ENCODE data around the gene GPR62.
"Not testable (repeated sequence)": the region's sequence is repeated elsewhere in the genome, so short reads cannot be mapped to it uniquely, and the experiment has no call there.

The GPR62 gene, protein sequence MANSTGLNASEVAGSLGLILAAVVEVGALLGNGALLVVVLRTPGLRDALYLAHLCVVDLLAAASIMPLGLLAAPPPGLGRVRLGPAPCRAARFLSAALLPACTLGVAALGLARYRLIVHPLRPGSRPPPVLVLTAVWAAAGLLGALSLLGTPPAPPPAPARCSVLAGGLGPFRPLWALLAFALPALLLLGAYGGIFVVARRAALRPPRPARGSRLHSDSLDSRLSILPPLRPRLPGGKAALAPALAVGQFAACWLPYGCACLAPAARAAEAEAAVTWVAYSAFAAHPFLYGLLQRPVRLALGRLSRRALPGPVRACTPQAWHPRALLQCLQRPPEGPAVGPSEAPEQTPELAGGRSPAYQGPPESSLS

DNA sequence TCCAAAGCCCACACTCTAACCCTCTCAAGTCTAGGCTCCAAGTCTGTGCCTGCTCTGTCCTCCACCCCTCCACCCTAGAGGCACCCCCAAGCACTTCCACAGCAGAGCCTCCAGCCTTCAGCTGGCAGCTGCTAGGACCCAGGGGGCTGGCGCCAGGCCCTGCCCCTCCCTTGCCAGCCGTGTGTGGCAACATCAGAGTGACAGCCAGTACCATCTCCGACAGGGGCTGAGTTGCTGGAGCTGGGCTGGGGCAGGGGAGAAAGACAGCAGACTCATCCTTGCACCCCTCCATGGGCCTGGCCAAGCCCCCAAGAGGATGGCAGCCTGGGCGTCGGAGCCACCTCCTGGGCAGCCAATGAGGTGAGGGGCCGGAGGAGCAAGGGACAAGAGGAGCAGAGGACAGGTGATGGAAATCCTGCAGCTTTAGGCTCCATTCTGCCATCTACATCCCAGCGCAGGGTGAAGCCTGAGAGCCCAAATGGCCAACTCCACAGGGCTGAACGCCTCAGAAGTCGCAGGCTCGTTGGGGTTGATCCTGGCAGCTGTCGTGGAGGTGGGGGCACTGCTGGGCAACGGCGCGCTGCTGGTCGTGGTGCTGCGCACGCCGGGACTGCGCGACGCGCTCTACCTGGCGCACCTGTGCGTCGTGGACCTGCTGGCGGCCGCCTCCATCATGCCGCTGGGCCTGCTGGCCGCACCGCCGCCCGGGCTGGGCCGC lies at the start of gene GPR62:
Gene GPR62, plus strand, starts transcription at position 207 of the 718 bp plus-strand sequence. Its CDS starts 272 bp downstream, at position 479.
- no peak for DNase-seq

DNA sequence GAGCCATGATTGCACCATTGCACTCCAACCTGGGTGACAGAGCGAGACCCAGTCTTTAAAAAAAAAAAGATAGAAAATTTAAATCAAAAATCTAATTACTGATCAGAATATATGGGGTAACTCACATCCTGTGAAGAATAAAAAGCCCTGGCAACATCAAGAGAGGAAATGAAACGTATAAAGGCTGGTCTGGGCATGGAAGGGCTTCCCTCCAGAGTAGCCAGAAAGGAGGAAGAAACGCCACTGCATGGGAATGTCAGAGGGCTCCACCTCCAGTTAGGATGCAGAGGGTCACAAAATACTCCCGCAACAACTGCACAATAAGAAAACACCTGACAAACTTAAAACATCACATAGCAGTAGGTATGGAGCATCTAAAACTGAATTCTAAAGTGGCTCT lies 47.2 kb upstream of the GPR62 start:
- no peak for DNase-seq

DNA sequence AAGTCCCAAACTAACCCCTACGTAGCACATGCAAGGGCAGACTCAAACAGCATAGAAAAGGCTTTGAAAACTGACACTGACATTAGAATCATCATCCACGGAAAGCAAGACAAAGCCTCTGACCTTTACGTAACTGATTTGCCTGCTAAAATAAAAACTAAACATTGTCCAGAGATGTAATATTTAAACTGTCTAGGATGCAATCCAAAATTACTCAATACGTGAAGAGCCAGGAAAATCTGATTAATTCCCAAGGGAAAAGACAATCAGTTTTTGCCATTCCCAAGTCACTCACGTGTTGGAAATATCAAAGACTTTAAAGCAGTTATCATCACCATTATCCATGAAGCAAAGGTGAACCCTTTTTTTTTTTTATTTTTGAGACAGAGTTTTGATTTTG lies 38.8 kb upstream of the GPR62 start:
- no peak for DNase-seq

DNA sequence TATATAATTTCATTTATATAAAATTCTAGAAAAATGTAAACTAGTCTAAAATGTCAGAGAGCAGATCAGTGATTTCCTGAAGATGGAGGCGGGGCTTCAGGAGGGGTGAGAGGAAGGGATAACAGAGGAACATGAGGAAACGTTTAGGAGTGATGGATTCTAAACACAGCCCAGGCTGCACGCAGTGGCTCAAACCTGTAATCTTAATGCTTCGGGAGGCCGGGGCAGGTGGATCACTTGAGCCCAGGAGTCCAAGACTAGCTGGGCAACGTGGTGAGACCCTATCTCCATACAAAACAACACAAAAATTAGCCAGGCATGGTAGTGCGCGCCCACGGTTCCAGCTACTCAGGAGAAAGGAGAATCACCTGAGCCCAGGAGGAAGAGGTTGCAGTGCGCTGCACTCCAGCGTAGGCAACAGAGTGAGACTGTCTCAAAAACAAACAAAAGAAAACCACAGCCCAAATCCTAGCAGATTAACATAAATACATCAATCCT lies 34.1 kb upstream of the GPR62 start:
- no peak for DNase-seq

DNA sequence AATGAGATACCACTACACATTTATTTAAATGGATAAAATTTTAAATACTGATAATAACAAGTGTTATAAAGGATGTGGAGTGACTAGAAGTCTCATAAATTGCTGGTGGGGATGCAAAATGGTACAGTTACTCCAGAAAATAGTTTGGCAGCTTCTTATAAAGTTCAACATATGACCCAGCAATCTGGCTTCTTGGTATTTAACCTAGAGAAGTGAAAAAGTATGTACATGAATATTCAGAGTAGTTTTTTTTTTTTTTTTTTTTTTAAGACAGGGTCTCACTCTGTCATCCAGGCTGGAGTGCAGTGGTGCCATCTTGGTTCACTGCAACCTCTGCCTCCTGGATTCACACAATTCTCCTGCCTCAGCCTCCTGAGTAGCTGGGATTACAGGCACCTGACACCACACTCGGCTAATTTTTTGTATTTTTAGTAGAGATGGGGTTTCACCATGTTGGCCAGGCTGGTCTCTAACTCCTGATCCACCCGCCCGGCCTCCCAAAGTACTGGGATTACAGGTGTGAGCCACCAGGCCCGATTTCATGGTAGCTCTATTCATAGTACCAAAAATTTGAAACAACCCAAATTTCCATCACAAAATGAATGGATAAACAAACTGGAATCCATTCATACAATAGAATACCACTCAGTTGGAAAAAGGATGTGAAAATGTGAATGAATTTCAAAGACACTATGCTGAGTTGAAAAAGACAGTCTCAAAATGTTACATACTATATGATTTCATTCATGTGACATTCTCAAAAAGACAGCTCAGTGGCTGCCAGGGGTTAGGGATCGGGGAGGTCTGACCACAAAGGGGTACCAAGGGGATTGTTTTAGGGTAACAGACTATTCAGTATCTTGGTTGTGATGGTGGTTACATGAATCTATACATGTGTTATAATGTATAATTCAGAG lies 27.9 kb upstream of the GPR62 start:
- DNase-seq: no peak

DNA sequence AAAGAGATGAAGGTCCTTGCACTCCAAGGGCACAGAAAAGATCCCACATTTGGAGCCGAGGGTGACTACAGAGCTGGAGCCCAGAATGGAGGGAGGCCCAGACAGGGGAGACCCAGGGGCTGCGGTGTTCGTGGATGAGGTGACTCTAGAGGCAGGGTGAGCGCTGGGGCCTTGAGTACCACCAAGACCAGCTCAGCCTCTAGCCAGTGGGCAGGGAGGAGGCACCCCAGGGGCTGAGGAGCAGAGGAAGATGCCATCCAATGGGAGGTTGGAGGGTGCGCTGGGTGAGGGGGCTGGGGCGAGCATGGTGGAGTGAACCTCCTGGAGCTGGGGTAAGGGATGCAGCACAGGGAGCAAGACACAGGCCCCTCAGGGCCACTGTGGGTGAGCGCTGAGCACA lies 26.7 kb upstream of the GPR62 start:
- DNase-seq: no peak

DNA sequence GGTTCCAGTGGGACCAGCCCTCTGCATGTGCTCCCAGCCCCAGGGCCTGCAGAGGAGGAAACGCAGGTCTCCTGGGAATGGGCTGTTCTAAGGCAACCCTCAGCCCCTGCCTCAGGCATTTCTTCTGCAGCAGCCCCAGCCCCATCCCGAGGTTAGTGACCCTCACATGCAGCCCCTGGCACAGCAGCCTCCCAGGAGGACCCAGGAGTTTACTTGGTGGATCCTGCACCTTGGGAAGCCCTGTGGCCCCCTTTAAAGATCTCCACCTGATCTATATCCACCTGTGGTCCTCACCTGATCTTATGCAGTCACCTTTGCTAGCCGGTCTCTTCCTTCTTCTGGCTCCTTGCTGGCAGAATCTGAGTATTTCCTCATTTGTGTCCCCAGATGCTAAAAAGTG lies 26.2 kb upstream of the GPR62 start:
- DNase-seq: not testable (repeated sequence)

DNA sequence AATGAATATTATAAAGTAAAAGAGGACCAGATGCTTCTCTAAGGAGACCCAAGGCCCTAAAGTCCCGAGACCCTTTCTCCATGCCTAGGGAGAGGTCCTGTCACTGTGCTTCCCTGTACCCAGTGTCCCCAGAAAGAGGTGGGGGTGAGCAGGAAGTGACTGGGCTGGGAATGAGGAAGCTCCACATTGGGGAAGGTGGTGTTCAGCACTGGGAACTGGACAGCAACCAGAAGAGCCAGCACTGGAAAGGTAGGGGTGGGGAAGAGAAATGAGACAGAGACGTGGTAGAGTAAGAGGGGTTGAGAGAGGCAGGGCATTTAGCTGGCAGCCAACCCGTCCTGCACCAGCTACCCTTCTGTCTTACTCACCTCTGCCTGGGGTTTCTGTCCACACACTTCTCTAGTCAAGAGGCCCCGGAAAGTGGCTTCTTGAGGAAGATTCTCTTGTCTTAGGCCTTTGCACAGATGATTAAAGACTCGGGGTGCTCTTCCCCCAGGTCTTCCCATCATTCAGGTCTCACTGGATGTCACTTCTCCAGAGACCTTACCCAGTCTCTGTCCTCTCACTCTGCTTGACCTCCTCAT lies 25.7 kb upstream of the GPR62 start:
- peak; percentile 8 for DNase-seq

DNA sequence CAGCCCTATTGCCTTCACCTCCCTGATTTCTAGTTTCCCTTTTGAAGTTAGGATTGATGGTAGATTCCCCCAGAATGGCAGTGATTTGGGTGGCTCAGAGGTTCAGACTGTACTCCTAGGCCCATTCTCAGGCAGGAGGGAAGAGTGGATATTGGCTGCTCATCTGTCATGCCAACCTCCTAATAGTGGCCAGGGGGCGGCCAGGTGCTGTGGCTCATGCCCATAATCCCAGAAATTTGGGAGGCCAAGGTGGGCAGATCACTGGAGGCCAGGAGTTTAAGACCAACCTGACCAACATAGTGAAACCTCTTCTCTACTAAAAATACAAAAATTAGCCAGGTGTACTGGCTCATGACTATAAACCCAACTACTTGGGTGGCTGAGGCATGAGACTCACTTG lies 24.7 kb upstream of the GPR62 start:
- DNase-seq: no peak

DNA sequence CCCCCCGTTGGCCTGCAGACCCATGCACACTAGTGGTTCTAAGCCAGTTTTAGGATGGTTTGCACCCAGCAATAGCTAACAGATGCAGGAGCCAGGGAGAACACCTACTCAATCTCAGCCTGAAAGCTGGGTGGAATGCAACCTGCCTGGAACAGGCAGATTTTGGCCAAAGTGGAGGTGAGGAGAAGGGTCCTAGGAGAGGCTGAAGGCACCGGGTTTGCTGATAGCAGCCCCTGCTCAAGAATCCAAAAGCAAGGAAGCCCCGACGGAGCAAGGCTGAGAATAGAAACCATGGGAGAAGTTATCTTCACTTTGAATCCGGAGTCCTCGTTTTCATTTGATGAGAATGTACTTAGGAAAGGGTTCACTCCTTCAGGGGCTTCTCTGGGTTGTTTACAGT lies 23.4 kb upstream of the GPR62 start:
- DNase-seq: no peak

DNA sequence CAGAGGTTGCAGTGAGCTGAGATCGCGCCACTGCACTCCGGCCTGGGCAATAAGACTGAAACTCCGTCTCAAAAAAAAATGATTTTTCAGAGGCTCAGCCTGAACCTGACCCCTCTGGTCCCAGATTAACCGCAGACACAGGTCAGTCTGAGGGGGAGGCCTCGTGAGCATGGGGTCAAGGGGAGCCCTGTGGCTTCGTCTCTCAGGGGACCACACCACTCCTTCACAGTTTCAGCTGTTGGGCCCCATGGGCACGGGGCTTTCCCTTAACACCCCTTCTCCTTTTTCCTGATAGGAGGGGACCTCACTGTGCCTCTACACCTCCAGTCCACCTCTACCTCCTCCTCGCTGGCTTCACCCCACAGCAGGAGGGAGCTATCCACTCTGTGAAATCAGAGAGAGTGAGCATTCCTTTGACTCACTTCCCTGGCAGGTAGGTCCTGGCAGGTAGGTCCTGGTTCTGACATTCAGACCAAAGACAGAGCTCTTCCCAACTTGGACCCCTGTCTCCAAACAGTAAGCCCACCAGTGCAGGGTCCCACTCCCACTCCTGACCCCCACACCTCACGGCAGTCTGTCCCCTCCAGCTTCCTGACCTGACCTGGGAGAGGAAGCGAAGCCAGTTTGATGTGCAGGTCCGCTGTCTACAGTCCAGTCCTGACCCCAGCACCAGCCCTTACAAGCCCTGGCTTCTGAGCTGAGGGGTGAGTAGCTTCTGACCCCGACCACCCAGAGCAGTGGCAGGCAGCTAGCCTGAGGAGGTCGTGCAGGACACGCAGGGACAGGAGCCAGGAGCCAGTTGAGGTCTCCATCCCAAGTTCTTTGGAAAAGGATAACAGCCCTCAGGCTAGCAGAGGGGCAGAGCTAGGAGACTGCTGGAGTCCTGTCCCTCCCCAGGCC lies 22.5 kb upstream of the GPR62 start:
- DNase-seq: no peak

DNA sequence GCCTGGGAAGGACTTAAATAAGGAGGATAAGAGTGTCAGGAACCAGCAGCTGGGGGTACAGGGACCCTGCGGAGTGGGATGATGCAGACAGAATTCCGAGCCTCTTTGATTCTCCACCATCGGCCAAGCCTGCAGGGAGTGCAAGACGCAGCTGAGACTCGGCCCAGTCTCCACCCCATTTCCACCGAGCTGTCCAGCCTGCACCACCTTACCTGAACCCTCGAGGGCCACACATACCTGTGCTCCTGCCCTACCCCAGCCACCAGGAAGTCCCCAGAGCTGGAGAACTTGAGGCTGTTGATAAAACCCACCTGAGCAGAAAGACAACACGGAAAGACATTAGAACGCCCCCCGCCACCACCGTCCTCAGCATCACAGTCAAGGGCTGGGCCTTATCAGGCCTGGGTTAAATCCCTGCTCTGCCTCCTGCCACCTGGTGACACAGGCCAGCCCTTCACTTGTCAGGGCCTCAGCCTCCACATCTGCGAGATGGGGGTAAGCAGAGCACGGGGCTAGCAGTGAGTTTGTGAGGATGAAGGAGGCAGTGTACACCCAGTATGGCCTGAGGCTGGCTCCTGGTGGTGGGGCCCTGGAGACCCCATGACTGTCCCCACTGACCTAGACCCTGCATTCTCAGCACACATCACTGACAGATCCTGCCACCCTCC lies 21.6 kb upstream of the GPR62 start:
- DNase-seq: no peak

DNA sequence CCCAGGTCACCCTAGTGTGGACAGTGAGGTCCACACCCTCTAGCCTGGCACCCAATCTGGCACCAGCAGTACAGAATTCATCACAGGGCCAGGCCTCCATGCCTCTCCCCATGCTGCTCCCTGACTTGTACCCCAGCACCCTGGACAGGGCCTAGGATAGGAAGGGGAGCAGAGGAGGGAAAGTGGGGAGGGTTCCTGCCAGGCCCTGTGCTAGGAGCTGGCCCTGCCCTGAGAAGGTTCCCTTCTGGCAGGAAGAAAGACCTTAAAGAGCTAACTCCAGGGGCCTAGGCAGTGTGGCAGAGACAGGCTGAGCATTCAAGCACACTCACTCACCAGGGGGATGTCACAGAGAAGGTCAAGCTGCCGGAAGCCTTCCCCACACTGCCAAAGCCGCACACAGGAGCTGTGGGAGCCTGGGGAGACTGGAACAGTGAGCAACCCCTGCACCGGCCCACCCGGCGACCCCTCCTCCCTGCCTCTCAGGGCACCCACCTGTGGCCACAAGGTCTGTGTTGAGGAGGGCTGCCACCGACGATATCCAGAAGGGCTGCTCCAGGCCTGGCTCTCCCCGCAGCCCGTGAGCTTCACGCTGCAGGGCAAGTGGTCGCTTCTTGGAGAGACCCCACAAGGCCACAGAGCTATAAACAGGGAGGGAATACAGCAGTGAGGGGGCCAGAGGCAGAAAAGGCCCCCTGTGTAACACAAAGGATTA lies 20.9 kb upstream of the GPR62 start:
- DNase-seq: no peak

DNA sequence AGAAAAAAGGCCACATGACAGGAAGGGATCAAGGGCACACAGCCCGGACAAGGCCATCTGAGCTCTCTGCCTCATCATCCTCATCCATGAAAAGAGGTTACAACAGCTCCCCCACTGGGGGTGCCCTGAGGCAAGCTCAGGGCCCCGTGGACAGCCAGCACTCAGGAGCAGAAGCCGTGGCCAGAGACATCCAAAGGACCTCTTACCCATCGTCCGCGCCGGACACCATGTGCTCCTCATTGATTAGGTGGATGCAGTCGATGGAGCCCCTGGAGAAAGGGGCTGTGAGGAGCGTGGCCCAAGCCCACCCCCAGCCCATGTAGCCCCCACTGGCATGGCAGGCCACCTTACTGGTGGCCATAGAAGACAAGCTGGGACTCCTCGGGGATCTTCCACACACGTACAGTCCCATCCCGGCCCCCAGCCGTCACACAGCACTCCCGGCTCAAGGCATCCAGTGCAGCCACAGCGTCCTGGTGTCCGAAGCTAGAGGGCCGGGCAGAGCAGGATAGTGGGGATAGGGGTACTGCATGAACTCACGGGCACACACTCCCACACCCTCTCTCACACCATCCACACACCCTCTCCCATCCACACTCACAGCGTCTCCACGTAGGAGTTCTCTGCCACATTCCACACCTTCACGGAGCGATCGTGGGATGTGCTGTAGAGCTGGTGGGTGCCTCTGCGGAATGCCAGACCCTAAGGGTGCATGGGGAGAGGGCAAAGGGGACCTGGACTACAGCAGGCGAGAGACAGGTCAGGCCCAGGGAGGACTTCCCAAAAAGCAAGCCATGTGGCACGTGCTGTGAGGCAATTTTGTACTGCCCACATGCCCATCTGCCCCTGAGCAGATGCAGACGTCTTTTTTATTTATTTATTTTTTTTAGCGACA lies 19.9 kb upstream of the GPR62 start:
- DNase-seq: no peak

DNA sequence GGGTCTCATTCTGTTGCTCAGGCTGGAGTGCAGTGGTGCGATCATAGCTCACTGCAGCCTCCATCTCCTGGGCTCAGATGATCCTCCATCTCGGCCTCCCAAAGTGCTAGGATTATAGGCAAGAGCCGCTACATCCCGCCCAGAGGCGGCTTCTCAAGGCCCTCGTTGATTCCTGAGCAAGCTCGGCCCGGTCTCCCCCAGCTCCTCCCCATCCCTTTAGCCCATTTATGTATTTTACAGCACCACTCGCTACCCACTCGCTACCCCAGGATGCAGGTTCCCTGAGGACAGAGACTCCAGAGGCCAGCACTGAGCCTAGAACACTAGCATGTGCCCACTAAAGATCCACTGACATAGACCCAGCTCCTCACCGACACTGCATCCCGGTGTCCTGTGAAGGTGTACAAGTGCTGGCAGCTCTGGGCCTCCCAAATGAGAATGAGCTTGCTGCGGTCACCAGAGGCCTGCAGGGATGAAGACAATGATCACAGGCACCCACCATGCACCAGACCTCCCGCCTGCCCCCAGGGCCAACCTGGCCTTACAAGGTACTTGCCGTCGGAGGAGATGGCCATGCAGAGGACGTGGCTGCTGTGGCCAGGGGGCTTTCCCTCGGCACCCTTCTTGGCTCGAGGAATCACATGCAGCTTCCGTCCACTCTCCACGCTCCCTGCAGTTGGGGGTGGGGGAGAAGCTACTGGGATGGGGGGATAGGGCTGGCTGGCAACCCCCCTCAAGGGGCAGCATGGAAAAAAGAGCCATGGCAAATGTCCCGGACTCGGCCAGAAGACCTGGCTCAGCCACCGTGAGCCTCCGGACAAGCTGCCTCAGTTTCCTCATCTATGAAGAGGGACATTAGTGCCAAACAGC lies 19.1 kb upstream of the GPR62 start:
- DNase-seq: no peak

DNA sequence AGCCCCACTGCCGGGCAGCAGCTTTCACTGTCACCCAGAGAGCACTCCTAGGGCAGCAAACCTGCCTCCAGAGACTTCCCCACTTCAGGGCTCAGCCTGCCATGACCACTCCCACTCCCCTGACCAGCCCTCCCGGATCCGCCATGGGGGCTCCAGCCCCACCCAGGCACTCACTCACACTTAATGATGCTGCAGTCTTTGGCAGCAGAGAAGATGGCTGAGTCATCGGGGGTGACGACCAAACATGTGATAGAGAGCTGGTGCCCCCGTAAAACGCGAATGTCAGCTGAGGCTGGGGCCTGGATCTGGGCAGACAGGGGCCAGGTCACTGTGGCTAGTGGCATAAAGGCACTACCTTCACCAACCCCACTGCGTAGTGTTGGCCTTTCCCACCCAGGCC lies 18.2 kb upstream of the GPR62 start:
- no peak for DNase-seq

DNA sequence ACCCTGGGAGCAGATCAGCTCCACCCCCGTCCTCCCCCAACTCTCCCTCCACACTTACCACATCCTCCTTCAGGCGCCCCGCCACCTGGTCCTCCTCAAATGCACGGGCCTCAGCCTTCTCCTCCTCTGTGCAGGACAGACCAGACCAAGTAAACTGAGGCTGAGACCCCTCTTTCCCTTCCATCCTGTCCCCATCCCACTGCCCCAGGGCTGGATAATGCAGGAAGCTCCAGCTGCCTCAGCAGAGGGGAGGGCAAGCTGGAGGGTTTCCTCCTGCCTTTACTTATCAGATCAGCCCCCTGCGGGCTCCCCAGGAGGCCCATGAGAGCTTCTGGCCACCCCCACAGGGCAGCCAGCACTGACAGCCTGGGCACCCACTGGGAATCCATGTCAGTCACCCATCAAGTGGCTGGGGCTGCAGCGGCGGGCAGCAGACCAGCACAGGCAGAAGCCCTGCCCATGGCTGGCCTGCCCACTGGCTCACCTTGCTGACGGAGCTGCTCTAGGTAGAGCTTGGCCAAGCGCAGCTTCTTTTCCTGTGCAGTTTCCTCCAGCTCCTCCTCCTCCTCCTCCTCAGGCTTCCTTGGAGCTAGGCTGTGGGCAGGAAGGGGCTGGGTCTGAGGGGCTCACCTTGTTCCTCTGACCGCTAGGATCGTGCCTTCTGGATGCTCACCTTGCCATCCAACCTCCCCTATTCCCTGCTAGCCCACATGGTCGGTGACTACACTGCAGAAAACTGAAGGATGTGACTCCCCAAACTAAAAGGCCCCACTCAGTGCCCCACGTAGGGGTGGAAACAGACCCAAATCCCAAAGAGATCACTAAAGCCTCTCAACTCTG lies 17.4 kb upstream of the GPR62 start:
- no peak for DNase-seq

All from NCI-H226 (cell line).